HG03175 (cell line): ENCODE data around the gene TMEM86A.
A peak's percentile ranks its signal among the peaks of the same experiment; 100 is the strongest.

Experiments used
- ATAC-seq: cut with Tn5 transposase; IDR thresholded peaks from one replicate; pipeline ENCODE4 v1.9.1; 2021; ENCODE audit warnings: mild to moderate bottlenecking, moderate library complexity; ENCODE audit not compliant: unreplicated experiment

TMEM86A gene

DNA sequence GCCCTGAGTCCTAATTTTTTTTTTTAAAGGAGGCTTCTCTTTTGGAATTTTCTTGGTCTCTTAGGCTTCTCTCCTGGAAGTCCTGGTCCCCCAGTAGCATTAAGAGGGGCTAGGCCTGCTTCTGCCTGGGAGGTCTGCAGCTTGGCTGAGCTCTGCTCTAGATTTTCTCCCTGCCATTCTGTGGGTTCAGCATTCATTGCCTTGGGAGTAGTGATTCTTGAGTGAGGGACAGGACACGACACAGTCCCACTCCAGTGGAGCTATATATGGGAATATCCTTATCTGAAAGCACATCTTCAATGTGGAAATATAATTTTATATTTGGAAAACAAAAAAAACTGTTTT, 23.7 kb downstream of the TMEM86A start:
- peak; percentile 15 for ATAC-seq

DNA sequence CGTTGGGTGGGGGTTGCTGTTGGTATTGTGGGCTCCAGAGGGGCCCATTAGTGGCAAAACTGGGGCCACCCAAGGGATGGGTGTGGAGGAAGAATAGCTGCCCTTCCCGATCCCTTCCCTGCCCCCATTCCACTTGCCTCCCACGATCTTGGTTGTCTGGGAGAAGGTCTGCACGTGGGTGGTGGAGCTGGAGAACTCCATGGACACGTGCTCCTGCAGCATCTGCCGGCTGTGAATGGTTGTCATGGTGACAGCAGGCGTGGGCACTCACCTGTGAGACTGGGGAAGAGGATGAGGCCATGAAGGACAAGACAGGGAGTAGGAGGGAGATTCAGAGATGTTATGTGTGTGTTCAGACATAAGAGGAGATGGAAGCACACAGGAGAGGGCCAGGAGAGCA, 25.4 kb downstream of the TMEM86A start:
- ATAC-seq = no peak

- ATAC-seq = no peak
These were observed 27.5 kb downstream of the TMEM86A start, which contains the start of gene IGSF22 for GRCh38 chr11:18726040-18726439. IGSF22 (minus strand) TSS chr11:18726188; CDS start chr11:18724236, 1,952 bp downstream.

DNA sequence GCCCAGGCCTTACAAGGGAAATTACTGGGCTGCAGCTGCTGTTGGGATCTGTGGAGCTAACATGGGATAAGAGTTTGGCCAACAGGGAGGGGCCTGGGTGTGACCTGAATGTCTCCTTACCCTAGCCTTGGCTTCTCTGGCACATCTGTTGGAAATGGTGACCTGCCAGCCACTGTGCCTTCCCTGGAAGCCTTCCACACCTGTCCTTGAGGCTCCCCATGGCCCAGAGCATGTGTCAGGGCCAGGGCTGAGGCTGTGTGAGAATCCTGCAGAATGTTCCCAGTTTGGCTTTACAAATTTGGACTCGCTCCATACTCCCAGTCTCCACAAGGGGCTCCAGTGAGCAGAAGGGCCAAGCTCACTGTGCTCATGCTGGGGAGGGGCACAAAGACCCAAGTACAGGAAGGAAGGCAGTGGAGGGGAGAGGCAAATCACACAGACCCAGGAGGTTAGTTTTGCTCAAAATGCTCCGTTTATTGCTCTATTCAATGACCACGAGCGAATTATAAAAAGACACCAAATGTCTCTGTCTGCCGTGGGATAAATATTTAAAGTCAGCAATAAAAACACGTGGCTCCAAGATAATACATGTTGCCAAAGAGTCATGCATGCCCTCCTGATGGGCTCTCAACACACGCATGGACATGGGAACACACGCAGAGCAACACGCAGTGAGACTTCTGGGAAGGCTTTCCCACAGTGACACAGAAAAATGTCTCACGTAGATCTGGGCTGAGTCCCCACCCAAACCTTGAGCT, 29.1 kb downstream of the TMEM86A start:
- ATAC-seq = no peak

- ATAC-seq = no peak
These were observed 30.1 kb downstream of the TMEM86A start for GRCh38 chr11:18728658-18729057.

GRCh38 chr11:18729426-18729825, 30.8 kb downstream of the TMEM86A start:
- ATAC-seq = no peak

DNA sequence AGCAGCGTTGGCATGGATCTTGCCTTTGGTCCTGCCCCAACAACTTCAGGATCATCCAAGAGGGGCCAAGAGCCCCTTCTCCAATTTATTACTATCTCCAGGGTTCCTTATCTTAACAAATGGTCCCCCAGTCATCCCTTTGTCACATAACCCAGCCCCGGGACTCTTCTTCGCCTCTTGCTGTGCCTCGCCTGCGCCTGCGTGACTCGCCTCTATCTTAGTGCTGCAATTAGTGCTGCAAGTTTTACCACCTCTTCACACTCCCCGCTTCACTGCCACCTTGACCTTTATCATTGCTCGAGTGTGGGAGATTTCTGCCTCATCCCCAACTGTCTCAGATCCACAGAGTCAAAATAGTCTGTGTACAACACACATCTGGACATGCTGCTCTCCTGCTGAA, 31.4 kb downstream of the TMEM86A start:
- ATAC-seq = no peak

- peak; percentile 27 for ATAC-seq
These were observed 32.9 kb downstream of the TMEM86A start for GRCh38 chr11:18731441-18731840.

GRCh38 chr11:18731949-18732821, 33.6 kb downstream of the TMEM86A start:
- peak; percentile 73 for ATAC-seq

GRCh38 chr11:18733202-18733601, 34.6 kb downstream of the TMEM86A start:
- no peak for ATAC-seq

GRCh38 chr11:18736590-18737148, 38.1 kb downstream of the TMEM86A start:
- ATAC-seq = no peak

DNA sequence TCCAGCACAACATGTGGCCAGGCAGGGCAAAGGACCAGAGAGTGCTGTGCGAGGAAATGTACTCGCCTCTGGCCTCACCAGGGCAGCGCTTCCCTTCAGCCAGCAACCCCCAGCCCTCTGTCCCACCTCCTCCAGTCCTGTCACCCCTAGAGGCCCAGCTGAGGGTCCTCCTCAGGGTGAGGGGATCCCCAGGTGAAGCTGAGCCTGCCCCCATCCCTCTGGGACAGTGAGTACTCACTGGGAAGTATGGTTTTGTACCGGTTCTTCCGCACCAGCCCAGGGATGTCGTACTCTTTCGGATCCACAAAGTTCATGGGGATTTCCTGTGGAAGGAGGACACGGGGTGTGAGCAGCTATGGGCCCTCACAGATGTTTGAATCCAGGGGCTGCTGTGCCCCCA, 39.1 kb downstream of the TMEM86A start:
- no peak for ATAC-seq

DNA sequence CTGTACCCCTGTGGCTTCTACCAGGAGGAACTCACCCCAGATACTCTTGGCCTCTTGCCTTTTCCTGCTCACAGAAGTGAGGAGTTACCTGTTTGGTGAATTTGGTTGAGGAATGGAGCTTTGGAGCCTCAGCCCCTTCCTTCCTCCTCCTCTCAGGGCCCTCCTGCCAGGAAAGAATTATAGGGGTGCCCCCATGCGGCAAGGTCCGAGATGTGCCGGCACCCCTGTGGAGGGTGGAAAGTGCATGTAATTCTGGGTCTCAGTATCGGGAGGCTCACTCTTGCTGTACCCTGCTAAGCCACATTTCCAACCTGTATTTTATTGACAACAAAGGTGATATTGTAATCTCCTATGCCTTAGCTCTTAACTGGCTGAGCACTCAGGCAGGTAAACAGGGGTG, 41.1 kb downstream of the TMEM86A start:
- no peak for ATAC-seq

- no peak for ATAC-seq
These were observed 43.2 kb downstream of the TMEM86A start for GRCh38 chr11:18741783-18742182.

DNA sequence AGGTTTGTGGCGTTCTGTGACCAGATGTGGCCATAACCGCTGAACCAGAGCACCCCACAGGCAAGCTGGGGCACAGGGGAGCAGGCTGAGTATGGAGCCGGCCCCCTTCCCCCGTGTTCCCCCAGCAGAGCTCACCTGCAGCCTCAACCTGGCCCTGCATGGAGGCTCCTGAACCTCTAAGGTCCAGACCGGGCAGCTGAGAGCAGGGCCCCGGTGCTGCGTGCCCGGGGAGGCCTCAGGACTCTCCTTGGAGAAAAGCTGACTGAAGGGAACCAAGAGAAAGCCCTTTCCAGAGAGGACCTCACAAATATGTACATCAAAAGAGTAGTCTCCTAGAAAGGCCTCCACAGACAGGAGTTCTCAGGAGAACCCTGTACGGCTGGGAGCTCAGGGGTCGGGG, 44.8 kb downstream of the TMEM86A start:
- ATAC-seq = no peak

DNA sequence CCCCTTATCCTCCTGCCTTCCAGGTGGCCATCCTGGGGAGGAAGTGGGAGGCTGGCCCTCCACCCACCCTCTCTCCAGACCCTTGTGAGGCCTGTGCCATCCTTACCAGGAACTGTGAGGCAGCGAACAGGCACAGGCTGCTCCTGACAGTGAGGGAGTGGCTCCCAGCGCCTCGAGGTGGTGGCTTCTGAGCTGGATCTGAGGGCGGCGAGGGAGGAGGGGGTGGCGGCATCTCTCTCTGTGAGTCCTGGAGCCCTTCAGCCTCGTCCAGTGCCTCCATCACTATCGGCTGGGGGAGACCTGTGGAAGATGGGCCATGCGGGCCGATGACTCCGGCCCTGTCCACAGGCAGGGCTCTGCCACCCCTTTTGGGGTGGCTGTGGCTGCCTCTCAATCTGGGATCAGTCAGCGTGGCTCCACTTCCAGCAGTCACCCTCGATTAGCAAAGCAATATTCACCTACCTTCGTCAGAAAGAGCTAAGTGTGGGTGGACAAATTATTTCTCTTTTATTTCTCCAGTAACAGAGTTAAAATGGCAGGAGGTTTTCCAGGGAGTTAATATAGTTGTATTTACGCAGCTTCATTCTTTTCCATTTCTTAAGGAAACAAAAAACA, 45.4 kb downstream of the TMEM86A start:
- no peak for ATAC-seq

DNA sequence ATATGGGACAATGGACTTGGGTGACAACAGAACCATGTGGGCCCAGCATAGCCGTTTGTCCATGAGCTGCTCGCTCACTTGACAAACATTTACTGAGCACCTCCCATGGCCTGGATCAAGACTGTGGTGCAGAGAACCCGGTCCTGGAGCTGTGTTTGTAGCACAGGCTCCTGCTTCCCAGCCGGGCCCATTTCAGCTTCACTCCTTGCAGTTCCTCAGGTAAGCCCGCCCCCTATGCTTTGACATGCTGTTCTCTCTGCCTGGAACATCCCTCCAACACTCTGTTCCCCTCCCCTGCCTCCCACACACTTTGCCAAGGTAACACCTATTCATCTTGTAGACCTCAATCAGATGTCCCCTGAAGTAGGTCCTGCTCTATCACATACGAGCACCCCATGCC, 46.7 kb downstream of the TMEM86A start:
- ATAC-seq = no peak

DNA sequence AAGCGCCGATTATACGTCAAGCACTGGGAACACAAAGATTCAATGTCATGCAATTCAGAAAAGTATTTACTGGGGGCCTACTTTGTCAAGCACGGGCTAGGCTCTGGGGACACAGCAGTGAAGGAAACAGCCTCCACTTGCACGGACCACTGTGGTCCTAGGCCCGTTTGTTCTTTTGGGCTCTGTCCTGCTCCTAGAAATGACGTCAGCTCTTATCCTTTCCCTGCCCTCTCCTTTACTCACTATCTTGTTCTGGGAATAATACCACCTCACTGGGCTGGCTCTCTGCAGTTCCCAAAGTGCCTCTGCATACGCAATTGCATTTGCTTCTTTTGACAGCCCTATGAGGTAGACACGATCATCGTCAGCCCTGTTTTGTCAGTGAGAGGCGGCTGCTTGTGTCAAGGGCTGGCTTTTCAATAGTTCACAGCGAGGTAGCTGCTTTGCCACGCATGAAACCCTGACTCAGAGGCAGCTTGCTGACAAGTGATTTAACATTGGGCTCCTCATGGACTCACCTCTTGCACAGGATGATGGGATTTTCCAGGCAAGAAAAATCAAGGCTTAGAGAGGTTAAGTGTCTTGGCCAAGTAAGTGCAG, 50.3 kb downstream of the TMEM86A start:
- ATAC-seq = no peak

GRCh38 chr11:18749681-18750319, 51.2 kb downstream of the TMEM86A start:
- no peak for ATAC-seq

DNA sequence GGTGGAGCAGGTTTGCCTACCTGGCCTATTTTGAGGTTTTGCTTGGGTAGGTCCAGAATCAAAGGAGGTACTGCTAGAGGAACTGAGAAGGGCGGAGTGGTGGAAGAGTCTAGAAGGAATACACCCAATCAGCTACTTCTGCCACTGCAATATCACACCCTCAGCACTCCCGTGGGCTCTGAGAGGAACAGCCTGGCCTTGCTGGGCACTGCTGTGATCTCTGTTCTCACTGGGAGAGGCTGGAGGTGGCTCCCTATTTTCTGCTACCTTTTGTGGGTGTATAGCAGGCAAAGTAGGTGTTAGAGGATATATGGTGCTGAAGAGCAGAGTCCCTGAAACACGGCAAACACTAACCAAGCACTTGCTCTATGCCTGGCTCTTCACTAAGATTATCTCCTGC, 52.4 kb downstream of the TMEM86A start:
- no peak for ATAC-seq

- no peak for ATAC-seq
These were observed 53.9 kb downstream of the TMEM86A start for GRCh38 chr11:18752502-18752901.
